Measurements from ENCODE around the gene SLC34A1.
A peak's percentile ranks its signal among the peaks of the same experiment; 100 is the strongest.

Gene SLC34A1

DNA sequence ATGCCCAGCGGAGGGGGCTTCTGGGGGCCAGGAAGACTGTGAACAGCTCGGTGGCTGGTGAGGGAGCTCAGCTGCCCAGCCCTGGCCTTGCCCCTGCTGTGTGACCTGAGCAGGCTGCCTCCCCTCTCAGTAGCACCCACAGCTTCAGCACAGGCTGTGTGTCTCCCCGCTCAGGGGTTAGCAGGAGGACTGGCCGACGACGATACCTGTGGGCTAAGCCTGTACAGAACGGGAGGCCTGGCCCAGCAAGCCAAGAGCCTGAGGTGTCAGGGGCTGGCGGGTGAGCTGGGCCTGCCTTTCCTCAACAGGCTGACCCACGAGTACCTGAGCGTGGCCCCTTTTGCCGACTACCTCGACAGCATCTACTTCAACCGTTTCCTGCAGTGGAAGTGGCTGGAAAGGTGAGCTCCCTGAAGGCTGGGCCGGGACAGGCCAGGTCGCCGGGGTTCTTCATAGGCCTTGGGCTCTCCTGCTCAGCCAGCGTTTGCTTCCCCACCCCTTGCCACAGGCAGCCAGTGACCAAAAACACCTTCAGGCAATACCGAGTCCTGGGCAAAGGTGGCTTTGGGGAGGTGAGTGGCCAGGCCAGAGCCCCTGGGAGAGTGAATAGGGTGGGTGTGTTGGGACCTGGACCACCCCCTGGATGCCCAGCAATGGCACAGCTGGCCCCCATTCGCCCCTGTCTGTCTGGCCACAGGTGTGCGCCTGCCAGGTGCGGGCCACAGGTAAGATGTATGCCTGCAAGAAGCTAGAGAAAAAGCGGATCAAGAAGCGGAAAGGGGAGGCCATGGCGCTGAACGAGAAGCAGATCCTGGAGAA is 48.8 kb downstream of the SLC34A1 start:
- DNase-seq: no peak

DNA sequence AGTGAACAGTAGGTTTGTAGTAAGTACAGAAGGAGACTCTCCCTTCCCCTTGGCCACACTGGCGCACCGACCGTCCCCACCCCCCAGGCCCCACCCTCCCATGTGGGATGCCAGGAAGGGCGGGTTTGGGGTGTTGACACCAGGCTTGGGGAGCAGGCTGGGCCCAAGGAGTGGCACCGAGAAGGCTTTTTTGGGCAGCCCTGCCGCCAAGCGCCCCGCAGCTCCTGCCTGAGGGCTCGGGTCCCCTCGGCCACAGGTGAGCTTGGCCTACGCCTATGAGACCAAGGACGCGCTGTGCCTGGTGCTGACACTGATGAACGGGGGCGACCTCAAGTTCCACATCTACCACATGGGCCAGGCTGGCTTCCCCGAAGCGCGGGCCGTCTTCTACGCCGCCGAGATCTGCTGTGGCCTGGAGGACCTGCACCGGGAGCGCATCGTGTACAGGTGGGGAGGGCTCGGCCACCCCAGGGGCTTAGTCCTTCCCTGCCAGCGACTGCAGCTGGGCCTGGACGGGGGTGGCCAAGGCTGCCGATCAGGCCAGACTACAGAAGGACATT is 49.5 kb downstream of the SLC34A1 start:
- DNase-seq: no peak

GRCh38 chr5:177434437-177434836 is 50.2 kb downstream of the SLC34A1 start:
- DNase-seq: no peak

DNA sequence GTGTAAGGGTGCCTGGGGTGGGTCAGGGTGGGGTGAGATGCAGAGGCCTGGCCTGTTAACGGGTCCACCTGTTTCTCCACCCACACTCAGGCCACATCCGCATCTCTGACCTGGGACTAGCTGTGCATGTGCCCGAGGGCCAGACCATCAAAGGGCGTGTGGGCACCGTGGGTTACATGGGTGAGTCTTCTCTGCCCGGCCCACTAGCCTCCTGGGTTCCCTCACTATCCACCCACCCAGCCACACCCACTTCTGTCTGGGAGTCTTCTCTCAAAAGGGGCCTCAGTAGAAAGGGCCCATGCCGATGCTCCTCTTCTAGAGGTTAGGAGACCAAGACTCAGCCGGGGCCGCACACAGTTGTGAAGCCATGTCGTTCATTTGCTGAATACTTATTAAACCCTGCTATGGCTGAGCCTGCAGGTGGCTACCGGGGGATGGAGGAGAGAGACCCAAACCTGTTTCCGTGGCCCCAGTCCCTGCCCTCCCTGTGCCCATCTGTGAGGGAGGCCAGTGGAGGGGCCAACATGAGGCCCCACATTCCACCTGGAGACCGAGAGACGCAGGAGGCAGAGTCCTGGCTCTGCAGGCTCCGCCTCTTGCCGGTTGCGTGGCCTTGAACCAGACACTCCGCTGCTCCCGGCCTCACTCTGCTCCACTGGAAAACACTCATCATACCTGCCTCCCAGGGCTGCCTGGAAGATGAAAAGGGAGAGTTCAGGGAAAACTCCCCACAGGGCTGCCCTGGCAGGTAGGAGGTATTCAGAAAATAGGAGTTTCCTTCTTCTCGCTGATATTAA is 50.9 kb downstream of the SLC34A1 start:
- DNase-seq: no peak

GRCh38 chr5:177435847-177436536 is 51.8 kb downstream of the SLC34A1 start:
- DNase-seq: no peak

GRCh38 chr5:177437623-177438022 is 53.4 kb downstream of the SLC34A1 start:
- peak; percentile 12 for DNase-seq

- no peak for DNase-seq
Measured at GRCh38 chr5:177438468-177438867, 54.2 kb downstream of the SLC34A1 start.

DNA sequence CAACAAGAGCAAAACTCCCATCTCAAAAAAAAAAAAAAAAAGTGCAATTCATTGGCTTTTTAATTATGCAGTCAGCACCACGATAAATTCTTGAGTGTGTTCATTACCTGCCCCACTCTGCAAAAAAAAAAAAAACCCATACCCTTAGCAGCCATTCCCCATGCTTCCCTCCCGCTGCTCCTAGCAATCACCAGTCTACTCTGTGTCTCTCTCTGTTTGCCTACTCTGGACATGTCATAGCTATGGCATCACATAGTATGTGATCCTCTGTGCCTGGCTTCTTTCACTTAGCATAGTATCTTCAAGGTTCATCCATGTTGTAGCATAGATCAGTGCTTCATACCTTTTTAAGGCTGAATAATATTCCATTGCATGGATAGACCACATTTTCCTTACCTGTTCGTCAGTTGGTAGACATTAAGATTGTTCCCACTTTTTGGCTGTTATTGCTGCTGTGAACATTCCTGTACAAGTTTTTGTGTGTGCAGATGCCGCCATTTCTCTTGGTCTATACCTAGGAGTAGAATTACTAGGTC is 55.4 kb downstream of the SLC34A1 start:
- DNase-seq: no peak

DNA sequence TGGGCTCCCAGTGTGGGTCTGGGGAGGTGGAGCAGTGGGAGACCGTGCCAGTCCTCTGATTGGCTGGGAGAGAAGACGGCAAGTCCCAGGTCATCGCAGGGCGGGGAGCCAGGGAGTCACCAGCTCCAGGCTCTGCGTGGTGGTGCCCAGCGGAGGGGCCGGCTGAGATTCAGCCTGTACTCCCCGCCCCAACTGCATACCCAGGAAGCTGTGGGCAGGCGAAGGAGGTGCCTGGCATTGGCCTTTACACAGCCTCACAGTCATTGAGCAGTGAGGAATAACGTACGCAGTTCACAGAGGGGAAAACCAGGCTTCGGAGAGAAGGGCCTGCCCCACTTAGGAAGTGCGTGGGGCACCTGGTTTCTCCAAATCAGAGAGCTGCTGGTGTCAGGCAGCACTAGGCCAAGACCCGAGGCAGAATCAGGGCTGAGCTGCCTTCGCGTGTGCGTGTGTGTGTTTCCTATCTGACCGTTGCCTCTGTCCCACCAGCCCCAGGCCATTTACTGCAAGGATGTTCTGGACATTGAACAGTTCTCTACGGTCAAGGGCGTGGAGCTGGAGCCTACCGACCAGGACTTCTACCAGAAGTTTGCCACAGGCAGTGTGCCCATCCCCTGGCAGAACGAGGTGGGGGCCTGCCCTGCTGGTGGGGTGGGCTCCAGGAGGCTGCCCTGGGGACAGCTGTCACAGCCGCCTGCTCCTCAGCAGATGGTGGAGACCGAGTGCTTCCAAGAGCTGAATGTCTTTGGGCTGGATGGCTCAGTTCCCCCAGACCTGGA is 56.2 kb downstream of the SLC34A1 start:
- no peak for DNase-seq

- no peak for DNase-seq
Measured at GRCh38 chr5:177440990-177441780, 57.0 kb downstream of the SLC34A1 start.

DNA sequence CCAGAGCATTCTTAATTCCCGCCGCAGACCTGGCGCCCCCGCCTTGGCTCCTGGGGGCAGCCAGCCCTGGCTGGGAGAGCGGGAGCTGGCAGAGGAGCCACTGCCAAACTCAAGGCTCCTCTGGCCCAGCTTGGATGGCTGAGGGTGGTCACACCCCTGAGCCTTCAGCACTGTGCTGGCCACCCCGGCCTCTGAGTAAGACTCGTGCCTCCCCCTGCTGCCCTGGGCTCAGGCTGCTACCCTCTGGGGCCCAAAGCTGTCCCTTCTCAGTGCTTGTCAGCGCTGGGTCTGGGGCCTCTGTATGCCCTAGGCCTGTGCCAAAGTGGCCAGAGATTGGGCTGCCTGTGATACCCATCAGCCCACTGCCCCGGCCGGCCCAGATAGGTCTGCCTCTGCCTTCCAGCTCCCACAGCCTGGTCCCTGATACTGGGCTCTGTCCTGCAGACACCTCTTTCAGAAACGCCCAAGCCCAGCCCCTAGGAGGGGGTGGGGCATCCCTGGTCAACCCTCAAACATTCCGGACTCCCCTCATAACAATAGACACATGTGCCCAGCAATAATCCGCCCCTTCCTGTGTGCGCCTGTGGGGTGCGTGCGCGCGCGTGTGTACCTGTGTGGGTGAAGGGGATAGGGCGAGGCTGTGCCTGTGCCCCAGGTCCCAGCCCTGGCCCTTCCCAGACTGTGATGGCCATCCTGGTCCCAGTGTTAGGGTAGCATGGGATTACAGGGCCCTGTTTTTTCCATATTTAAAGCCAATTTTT is 58.0 kb downstream of the SLC34A1 start:
- no peak for DNase-seq

- no peak for DNase-seq
Measured at GRCh38 chr5:177443144-177443983, 59.1 kb downstream of the SLC34A1 start.

DNA sequence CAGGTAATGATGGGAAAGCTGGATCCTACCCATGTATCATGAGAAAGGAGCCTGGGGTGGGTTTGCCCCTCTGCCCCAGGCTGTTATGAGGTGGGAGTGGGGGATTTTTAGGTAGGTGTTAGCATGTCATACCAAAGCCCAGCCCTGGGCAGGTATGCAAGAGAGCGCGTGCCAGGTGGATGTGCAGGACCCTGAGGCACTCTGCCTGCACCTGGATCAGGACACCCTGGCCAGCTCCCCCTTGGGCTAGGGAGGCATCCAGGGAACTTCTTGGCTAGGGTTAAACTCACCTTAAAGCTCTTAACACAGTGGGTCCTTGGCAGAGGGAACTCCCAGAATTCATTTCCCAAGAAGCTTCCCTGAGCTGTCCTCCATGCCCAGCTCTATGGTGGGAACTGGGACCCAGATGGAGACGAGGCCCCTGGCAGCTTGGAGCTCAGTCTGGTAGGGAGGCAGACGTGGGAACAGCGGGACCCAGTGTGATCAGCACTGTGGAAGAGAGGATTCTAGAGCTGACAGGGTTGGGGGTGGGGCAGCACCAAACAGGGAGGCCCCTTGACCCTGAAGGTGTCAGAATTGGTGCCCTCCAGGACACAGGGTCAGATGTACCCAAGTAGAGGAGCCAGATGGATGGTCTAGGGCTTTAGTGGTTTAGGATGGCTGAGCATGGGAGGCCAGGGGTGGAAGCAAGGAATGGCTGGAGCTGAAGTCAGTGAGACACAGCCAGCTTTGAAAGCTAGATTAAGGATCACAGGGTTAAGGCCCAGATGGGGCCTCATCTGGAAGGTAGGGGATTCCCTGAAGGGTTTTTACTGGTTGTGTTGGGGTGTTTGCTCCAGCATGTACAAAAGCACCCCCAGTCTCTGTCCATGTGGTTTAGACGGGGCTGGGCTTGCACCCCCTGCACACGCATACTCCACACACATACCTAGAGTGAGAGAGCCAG is 60.1 kb downstream of the SLC34A1 start:
- DNase-seq: no peak

- no peak for DNase-seq
Measured at GRCh38 chr5:177445052-177445916, 61.0 kb downstream of the SLC34A1 start.

DNA sequence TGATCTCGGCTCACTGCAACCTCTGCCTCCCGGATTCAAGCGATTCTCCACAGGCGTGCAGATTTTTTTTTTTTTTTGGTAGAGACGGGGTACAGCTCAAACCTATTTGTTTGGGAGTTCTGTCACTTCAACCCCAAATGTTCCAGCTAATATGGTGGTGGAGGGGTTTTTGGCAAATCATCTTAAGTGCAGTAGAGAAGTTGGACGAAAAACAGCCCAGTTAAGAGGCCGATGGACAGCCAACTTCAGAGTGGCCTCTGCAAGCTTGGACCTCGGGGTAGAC is 61.6 kb downstream of the SLC34A1 start:
- DNase-seq: no peak

DNA sequence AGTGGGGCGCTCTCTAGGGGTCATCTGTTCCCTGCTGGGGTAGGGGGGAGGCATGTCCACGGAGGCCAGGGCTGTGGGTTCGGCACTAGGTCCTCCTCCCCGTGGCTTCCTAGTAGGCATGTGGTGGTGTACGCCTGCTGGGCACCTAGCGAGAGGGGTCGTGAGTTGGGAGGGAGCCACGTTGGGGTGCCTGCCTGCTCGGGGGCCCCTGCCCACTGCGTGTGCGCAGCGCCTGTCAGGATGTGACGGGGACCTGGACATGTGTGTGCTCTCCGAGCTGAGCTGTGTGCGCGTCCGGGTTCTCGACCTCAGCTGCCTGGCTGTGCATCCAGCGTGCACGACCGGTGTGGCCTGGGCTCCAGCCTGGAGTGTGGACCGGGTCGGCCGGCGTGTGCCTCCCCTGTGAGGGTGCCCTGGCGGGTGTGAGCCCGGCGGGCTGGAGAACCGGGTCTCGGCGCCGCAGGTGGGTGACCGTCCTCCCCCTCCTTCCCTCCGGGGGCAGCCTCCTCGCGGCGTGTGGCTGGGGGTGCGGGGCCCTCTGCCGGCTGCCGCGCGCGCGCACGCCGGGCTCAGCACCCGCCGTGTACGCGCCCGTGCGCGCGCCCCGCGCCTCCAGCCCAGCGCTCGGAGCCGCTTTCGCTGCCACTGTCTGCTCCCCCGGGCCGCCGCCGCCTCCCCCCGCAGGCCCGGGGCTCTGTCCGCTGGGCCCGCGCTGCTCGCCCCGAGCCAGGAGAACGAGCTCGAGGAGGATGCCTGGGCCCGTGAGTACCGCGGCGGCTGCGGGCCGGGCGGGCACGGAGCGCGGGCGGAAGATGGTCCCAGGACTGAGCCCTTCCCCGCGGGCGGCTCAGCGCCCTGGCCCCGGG is 62.2 kb downstream of the SLC34A1 start, which contains the start of gene PRR7:
Gene PRR7, plus strand, starts transcription at position 615 of the 866 bp plus-strand sequence. CDS start 8,254 bp downstream, outside the sequence.
- DNase-seq: peak; percentile 41
